IMR-90 (cell line): ENCODE results near the gene DENND10. TPM values are rescaled to one million over a fixed set of nuclear protein-coding genes. Genes with fewer than 3 reads are reported as not detected.

Experiments
- ATAC-seq: fragments of 200-7000 bp; cut with Tn5 transposase; 2 replicates; pipeline ENCODE4 v1.9.1; 2020; ENCODE audit warnings: low read depth, mild to moderate bottlenecking, moderate library complexity
- BruUV-seq: library from RNA; stranded (reverse); fragments of 400-500 nt; replicated peaks from 2 replicates; lab custom pipeline; 2021; lab: Mats Ljungman, UMichigan
- CTCF ChIA-PET: fragments of 300-600 bp; formaldehyde crosslinking; extraction: SDS; loops from one replicate; lab custom pipeline; 2021; ENCODE audit warnings: antibody characterized with exemption; lab: Yijun Ruan, JAX
- POLR2A ChIA-PET: fragments of 300-600 bp; sonication (Branson Sonifier 250); formaldehyde crosslinking; loops from one replicate; lab custom pipeline; 2022; ENCODE audit warnings: antibody characterized with exemption; ENCODE audit not compliant: unreplicated experiment; lab: Charles Lee
- DNase-seq: peaks from one replicate; pipeline ENCODE4 v3.0.0; 2013
- H2AFZ ChIP-seq: replicated peaks from 2 replicates; pipeline ENCODE3; 2013; ENCODE audit warnings: low read length, mild to moderate bottlenecking; ENCODE audit not compliant: poor library complexity
- H2AK5ac ChIP-seq: 2 replicates; pipeline ENCODE4 v1.6.1; 2013; ENCODE audit warnings: low read depth, low read length, inconsistent platforms
- H2AK9ac ChIP-seq: replicated peaks from 2 replicates; pipeline ENCODE3; 2013; ENCODE audit warnings: mild to moderate bottlenecking, low read depth, low read length, moderate library complexity; ENCODE audit not compliant: poor library complexity
- H2BK120ac ChIP-seq: 2 replicates; pipeline ENCODE4 v1.6.1; 2013; ENCODE audit warnings: low read depth, low read length, inconsistent platforms
- H2BK15ac ChIP-seq: 3 replicates; pipeline ENCODE4 v1.6.1; 2013; ENCODE audit warnings: low read depth, low read length, inconsistent platforms
- H2BK20ac ChIP-seq: 2 replicates; pipeline ENCODE4 v1.6.1; 2013; ENCODE audit warnings: low read depth, mild to moderate bottlenecking, inconsistent platforms, low read length, moderate library complexity
- H2BK5ac ChIP-seq: 2 replicates; pipeline ENCODE4 v1.6.1; 2013; ENCODE audit warnings: mild to moderate bottlenecking, low read depth, low read length, inconsistent platforms; ENCODE audit not compliant: poor library complexity, severe bottlenecking
- H3K14ac ChIP-seq: replicated peaks from 2 replicates; pipeline ENCODE4 v1.6.1; 2013; ENCODE audit warnings: low read depth, low read length, inconsistent platforms
- H3K18ac ChIP-seq: 2 replicates; pipeline ENCODE4 v1.6.1; 2013; ENCODE audit warnings: low read depth, low read length, control low read depth
- H3K23ac ChIP-seq: 2 replicates; pipeline ENCODE4 v1.6.1; 2013; ENCODE audit warnings: low read depth, low read length, inconsistent platforms
- H3K27ac ChIP-seq: 2 replicates; pipeline ENCODE4 v1.5.1; 2013; ENCODE audit warnings: mild to moderate bottlenecking, control low read depth, low read length; ENCODE audit not compliant: insufficient read depth
- H3K27me3 ChIP-seq: 2 replicates; pipeline ENCODE4 v1.6.1; 2013; ENCODE audit warnings: low read length; ENCODE audit not compliant: control insufficient read depth, insufficient read depth
- H3K36me3 ChIP-seq: 2 replicates; pipeline ENCODE4 v1.6.1; 2013; ENCODE audit warnings: low read length, mixed read lengths; ENCODE audit not compliant: control insufficient read depth, insufficient read depth
- H3K4ac ChIP-seq: 2 replicates; pipeline ENCODE4 v1.6.1; 2013; ENCODE audit warnings: low read depth, low read length, inconsistent platforms
- H3K4me1 ChIP-seq: 2 replicates; pipeline ENCODE4 v1.6.1; 2013; ENCODE audit warnings: low read length, mixed read lengths; ENCODE audit not compliant: control insufficient read depth, insufficient read depth
- H3K4me2 ChIP-seq: 2 replicates; pipeline ENCODE4 v1.6.1; 2013; ENCODE audit warnings: low read depth, mild to moderate bottlenecking, control low read depth, low read length, moderate library complexity
- H3K4me3 ChIP-seq: 2 replicates; pipeline ENCODE4 v1.5.1; 2013; ENCODE audit warnings: low read depth, mild to moderate bottlenecking, control low read depth, low read length, moderate library complexity; ENCODE audit not compliant: insufficient read depth
- H3K56ac ChIP-seq: 2 replicates; pipeline ENCODE4 v1.6.1; 2013; ENCODE audit warnings: low read length, inconsistent platforms; ENCODE audit not compliant: insufficient read depth; ENCODE audit errors: extremely low read depth
- H3K79me1 ChIP-seq, 2 experiments: 2 replicates each; pipeline ENCODE4 v1.6.1; 2013; ENCODE audit warnings: low read length in 2 of 2, inconsistent platforms in 1 of 2, low read depth in 1 of 2
- H3K9ac ChIP-seq: 2 replicates; pipeline ENCODE4 v1.6.1; 2013; ENCODE audit warnings: low read depth, low read length, control low read depth
- H3K9me1 ChIP-seq: 2 replicates; pipeline ENCODE4 v1.6.1; 2013; ENCODE audit warnings: low read length, inconsistent platforms; ENCODE audit not compliant: insufficient read depth
- H3K9me3 ChIP-seq: 2 replicates; pipeline ENCODE4 v1.6.1; 2013; ENCODE audit warnings: low read length; ENCODE audit not compliant: control insufficient read depth, insufficient read depth
- H4K20me1 ChIP-seq: 2 replicates; pipeline ENCODE4 v1.6.1; 2013; ENCODE audit warnings: low read length, inconsistent platforms; ENCODE audit not compliant: insufficient read depth
- H4K5ac ChIP-seq: 2 replicates; pipeline ENCODE4 v1.6.1; 2013; ENCODE audit warnings: mild to moderate bottlenecking, low read depth, low read length, control low read depth
- H4K8ac ChIP-seq, 2 experiments: 2 replicates each; pipeline ENCODE4 v1.6.1; 2013; ENCODE audit warnings: low read depth in 2 of 2, low read length in 2 of 2, control low read depth in 1 of 2, inconsistent platforms in 1 of 2
- H4K91ac ChIP-seq: 2 replicates; pipeline ENCODE4 v1.6.1; 2013; ENCODE audit warnings: low read depth, low read length, inconsistent platforms; ENCODE audit not compliant: insufficient read depth
- BHLHE40 ChIP-seq: fragments of 150-350 bp; IDR thresholded peaks from 2 replicates; pipeline ENCODE4 v1.6.1; 2016; ENCODE audit warnings: mild to moderate bottlenecking, low read depth, low read length
- CEBPB ChIP-seq: IDR thresholded peaks from 2 replicates; pipeline ENCODE4 v1.6.1; 2012; ENCODE audit warnings: low read depth, low read length, improper control_type of control experiment
- CHD1 ChIP-seq: IDR thresholded peaks from 2 replicates; pipeline ENCODE4 v1.6.1; 2012; ENCODE audit warnings: low read depth, low read length, improper control_type of control experiment
- ELK1 ChIP-seq: fragments of 150-350 bp; IDR thresholded peaks from 2 replicates; pipeline ENCODE4 v1.6.1; 2016; ENCODE audit warnings: low read depth, mild to moderate bottlenecking, low read length, moderate library complexity, borderline replicate concordance
- FOS ChIP-seq: fragments of 150-350 bp; IDR thresholded peaks from 2 replicates; pipeline ENCODE4 v1.6.1; 2016; ENCODE audit warnings: low read depth, low read length
- MAFK ChIP-seq: IDR thresholded peaks from 2 replicates; pipeline ENCODE4 v1.6.1; 2012; ENCODE audit warnings: low read depth, low read length, improper control_type of control experiment
- MAZ ChIP-seq: IDR thresholded peaks from 2 replicates; pipeline ENCODE4 v1.6.1; 2012; ENCODE audit warnings: low read depth, mild to moderate bottlenecking, low read length, improper control_type of control experiment, moderate library complexity, borderline replicate concordance
- MXI1 ChIP-seq: IDR thresholded peaks from 2 replicates; pipeline ENCODE4 v1.6.1; 2012; ENCODE audit warnings: low read depth, mild to moderate bottlenecking, low read length, moderate library complexity, borderline replicate concordance
- RAD21 ChIP-seq: IDR thresholded peaks from 2 replicates; pipeline ENCODE4 v1.6.1; 2012; ENCODE audit warnings: low read length, improper control_type of control experiment
- RCOR1 ChIP-seq: IDR thresholded peaks from 2 replicates; pipeline ENCODE4 v1.6.1; 2012; ENCODE audit warnings: mild to moderate bottlenecking, low read length, improper control_type of control experiment; ENCODE audit not compliant: insufficient replicate concordance
- RFX5 ChIP-seq: IDR thresholded peaks from 2 replicates; pipeline ENCODE4 v1.8.0; 2012; ENCODE audit warnings: low read depth, mild to moderate bottlenecking, low read length, moderate library complexity
- SMC3 ChIP-seq: fragments of 150-350 bp; IDR thresholded peaks from 2 replicates; pipeline ENCODE4 v1.6.1; 2016; ENCODE audit warnings: low read depth, mild to moderate bottlenecking, antibody characterized with exemption, low read length, moderate library complexity
- USF2 ChIP-seq: fragments of 150-350 bp; IDR thresholded peaks from 2 replicates; pipeline ENCODE4 v1.6.1; 2017; ENCODE audit warnings: mild to moderate bottlenecking, antibody characterized with exemption, low read length, low read depth
- WGBS, 2 experiments: methylation state at CpG; one replicate each; pipeline versions ENCODE4 v1.1.5 to v1.1.7; 2013; ENCODE audit warnings: missing lambda C conversion rate in 2 of 2; ENCODE audit not compliant: insufficient read length in 1 of 2; ENCODE audit errors: extremely low coverage in 2 of 2; 5-methylcytosine and 5-hydroxymethylcytosine counted together
- dilution Hi-C: fragments of 300-500 bp; cut with HindIII; formaldehyde crosslinking; loops from one replicate; pipeline ENCODE4 v1.14.3; 2018; ENCODE audit warnings: low sequenced_read_pairs; ENCODE audit not compliant: unreplicated experiment
- in situ Hi-C: fragments of 300-500 bp; cut with MboI; formaldehyde crosslinking; loops from 3 replicates; pipeline ENCODE4 v1.14.3; 2019; ENCODE audit warnings: low sequenced_read_pairs, inconsistent platforms, mixed read lengths
- intact Hi-C: fragments of 100-400 bp; cut with micrococcal nuclease; formaldehyde crosslinking; loops from 2 replicates; pipeline ENCODE4 v1.10.0; 2022
- polyA plus RNA-seq, 3 experiments: library from polyadenylated mRNA; depleted of rRNA; stranded (reverse); fragments of >200 nt; gene quantifications; 2 replicates each; pipeline ENCODE4 v1.2.3, GENCODE V29; 2012; ENCODE audit warnings: low replicate concordance in 1 of 3
- total RNA-seq: library from RNA; depleted of rRNA; stranded (reverse); fragments of >200 nt; gene quantifications from 2 replicates; pipeline ENCODE4 v1.2.3, GENCODE V29; 2012
- TF ChIP-seq, protein P1 (sequence below): conservative IDR thresholded peaks from 2 replicates; pipeline ENCODE4 v1.5.1; 2012; ENCODE audit warnings: mild to moderate bottlenecking, low read depth, low read length, improper control_type of control experiment

The DENND10 gene
- total and polyA plus RNA-seq, 2 of the 4 experiments (the other 2 are of a cell fraction) = 50.9 to 81.4 TPM

GRCh38 chr10:119162452-119163092, 58.7 kb downstream of the DENND10 start:
- Histone ChIP-seq H2AFZ (no peak overlapping the region), H3K9ac (no peak overlapping the region), H3K4me1 (peaks cover 7% of the 10 kb centered on the region), H4K20me1 (no peaks in the 10 kb centered on the region), H2BK5ac (no peak overlapping the region), H3K4me3 (no peak overlapping the region), H4K5ac (no peak overlapping the region), H3K4ac (no peak overlapping the region), H3K9me1 (0 out of 2 replicates have a peak, but pooled peaks cover 5% of the 10 kb centered on the region), H3K27ac (no peak overlapping the region), H2BK20ac (no peak overlapping the region), H2BK15ac (no peak overlapping the region), H4K91ac (no peak overlapping the region), H3K27me3 (no peaks in the 10 kb centered on the region), H2AK9ac (no peak overlapping the region), H3K14ac (no peak overlapping the region), H3K36me3 (peaks cover 8% of the 10 kb centered on the region), H2BK120ac (no peak overlapping the region), H2AK5ac (no peak overlapping the region), H3K23ac (no peak overlapping the region), H3K18ac (no peak overlapping the region), H4K8ac (no peak overlapping the region), H3K79me1 (peaks cover 0 to 18% of the 10 kb centered on the region in 2 experiments; a peak in 3 of 4 replicates), H3K9me3 (no peaks in the 10 kb centered on the region), H3K56ac (no peak overlapping the region), H3K4me2 (no peak overlapping the region)
- TF ChIP-seq MAFK = no peak
- no peak for TF ChIP-seq BHLHE40
- no peak for TF ChIP-seq RFX5
- TF ChIP-seq, protein P1, sequence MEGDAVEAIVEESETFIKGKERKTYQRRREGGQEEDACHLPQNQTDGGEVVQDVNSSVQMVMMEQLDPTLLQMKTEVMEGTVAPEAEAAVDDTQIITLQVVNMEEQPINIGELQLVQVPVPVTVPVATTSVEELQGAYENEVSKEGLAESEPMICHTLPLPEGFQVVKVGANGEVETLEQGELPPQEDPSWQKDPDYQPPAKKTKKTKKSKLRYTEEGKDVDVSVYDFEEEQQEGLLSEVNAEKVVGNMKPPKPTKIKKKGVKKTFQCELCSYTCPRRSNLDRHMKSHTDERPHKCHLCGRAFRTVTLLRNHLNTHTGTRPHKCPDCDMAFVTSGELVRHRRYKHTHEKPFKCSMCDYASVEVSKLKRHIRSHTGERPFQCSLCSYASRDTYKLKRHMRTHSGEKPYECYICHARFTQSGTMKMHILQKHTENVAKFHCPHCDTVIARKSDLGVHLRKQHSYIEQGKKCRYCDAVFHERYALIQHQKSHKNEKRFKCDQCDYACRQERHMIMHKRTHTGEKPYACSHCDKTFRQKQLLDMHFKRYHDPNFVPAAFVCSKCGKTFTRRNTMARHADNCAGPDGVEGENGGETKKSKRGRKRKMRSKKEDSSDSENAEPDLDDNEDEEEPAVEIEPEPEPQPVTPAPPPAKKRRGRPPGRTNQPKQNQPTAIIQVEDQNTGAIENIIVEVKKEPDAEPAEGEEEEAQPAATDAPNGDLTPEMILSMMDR = no peak
- TF ChIP-seq MAZ = no peak
- TF ChIP-seq ELK1 = no peak
- no peak for TF ChIP-seq MXI1
- TF ChIP-seq SMC3 = no peak
- no peak for TF ChIP-seq USF2
- no peak for TF ChIP-seq RCOR1
- no peak for TF ChIP-seq RAD21
- no peak for TF ChIP-seq CEBPB
- TF ChIP-seq FOS = no peak
- TF ChIP-seq CHD1 = no peak
- in situ Hi-C loops = no loop called here
- intact Hi-C loops = no loop called here
- BruUV-seq = no TSS peak
- ChIA-PET CTCF (no interaction called here), POLR2A (no interaction called here)
- WGBS, 2 experiments = 100% methylated on average over 2 of the region's 5 CpGs; no CpG with 5 or more reads in 1 of the 2 experiments
- DNase-seq = no peak
- dilution Hi-C loops = no loop called here
- no peak for ATAC-seq
